Large intestine (tissue), 3 donors: ENCODE data around the gene DLGAP1. TPM values are rescaled to one million over a fixed set of nuclear protein-coding genes. Genes with fewer than 3 reads are reported as not detected.

Source experiments
- DNase-seq, 2 donors: peaks; one replicate each; pipeline versions ENCODE4 v3.0.0 to v3.0.0-alpha.2; 2013
- H3K27ac ChIP-seq: one replicate; pipeline ENCODE4 v1.5.1; 2013; ENCODE audit warnings: low read length
- H3K27me3 ChIP-seq: 2 replicates; pipeline ENCODE4 v1.6.1; 2013; ENCODE audit warnings: low read length; ENCODE audit not compliant: control insufficient read depth, insufficient read depth
- H3K36me3 ChIP-seq: 2 replicates; pipeline ENCODE4 v1.6.1; 2013; ENCODE audit warnings: low read length; ENCODE audit not compliant: control insufficient read depth, insufficient read depth
- H3K4me1 ChIP-seq: one replicate; pipeline ENCODE4 v1.6.1; 2013; ENCODE audit warnings: low read length; ENCODE audit not compliant: control insufficient read depth, insufficient read depth
- H3K4me3 ChIP-seq: one replicate; pipeline ENCODE4 v1.5.1; 2013; ENCODE audit warnings: low read length
- H3K9me3 ChIP-seq: one replicate; pipeline ENCODE4 v1.6.1; 2013; ENCODE audit warnings: mild to moderate bottlenecking, low read depth, low read length, moderate library complexity; ENCODE audit not compliant: control insufficient read depth
- WGBS: methylation state at CpG from one replicate; pipeline ENCODE4 v1.1.5; 2013; ENCODE audit warnings: low lambda C conversion rate; ENCODE audit not compliant: insufficient coverage; 5-methylcytosine and 5-hydroxymethylcytosine counted together
- polyA plus RNA-seq: library from polyadenylated mRNA; unstranded; fragments of 120-200 nt; gene quantifications from one replicate; pipeline ENCODE4 v1.2.1, GENCODE V29; 2013

DLGAP1 gene
- polyA plus RNA-seq, 1 donor = 0.69 TPM

DNA sequence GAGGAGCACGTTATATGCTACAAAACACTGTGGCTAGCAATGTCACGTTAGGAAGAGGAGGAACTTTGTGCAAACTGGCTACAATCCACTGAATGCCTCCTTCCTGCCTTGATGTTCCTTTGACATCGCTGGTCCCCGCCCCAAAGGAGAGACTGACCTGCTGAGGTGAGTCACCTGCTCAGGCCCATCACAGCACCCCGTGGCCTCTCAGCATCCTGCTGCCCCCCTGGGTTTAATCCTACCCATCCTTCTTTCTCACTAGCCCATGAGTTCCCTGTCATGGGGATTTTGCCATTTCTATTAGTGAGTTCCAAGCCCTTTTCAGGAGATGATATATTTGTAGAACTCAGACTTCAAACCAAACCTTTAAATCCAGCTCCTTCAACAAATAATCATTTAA, 16.2 kb downstream of the DLGAP1 start:
- Histone ChIP-seq H3K9me3 (no peaks in the 10 kb centered on the region), H3K27me3 (no peaks in the 10 kb centered on the region), H3K27ac (no peak overlapping the region), H3K4me3 (no peak overlapping the region), H3K36me3 (no peaks in the 10 kb centered on the region), H3K4me1 (no peaks in the 10 kb centered on the region)
- no peak for DNase-seq
- no CpG with 5 or more reads among the region's 5 CpGs for WGBS

DNA sequence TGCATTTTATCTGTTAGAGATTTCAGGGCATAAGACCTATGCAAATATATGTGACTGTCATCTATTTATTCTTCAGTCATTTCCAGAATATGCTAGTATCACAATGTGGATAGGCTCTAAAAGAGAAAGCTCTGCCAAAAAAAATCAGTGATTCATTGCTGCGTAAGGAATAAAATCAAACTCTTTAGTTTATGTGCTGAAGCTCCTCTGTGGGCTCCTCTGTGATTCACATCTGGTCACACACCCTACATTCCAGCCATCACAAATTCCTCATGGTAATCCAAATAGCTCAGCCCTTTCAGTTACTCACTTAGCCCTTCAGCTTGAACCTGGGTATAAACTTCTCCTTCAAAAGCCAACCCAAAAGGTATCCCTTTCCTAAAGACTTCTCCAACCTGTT, 21.4 kb downstream of the DLGAP1 start:
- Histone ChIP-seq H3K9me3 (no peaks in the 10 kb centered on the region), H3K27ac (no peak overlapping the region), H3K36me3 (no peaks in the 10 kb centered on the region), H3K4me3 (no peak overlapping the region), H3K27me3 (no peaks in the 10 kb centered on the region), H3K4me1 (no peaks in the 10 kb centered on the region)
- WGBS = no CpG with 5 or more reads among the region's 1 CpG
- no peak for DNase-seq

DNA sequence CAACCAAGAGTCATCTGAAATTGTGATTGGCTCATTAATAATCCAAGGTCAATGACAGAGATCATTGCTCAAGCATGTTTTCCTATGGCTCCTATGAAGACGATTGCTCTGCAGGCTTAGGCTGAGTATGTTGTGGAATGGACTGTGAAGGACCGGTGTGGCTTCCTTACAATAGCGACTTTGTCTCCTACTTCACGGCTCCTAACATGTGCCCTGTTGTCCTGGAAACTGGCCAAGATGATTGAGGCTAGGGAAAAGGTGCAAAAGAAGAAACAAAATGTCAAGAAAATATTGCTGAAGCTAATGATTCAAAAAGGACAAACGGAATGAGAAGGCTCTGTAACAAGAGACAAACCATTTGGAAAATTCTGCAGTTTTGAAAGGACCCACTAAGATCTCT, 24.3 kb downstream of the DLGAP1 start:
- H3K27ac ChIP-seq = no peak overlapping the region
- 78% methylated on average over 1 of the region's 5 CpGs for WGBS
- no peak for DNase-seq
- H3K36me3 ChIP-seq = no peaks in the 10 kb centered on the region
- H3K9me3 ChIP-seq = no peaks in the 10 kb centered on the region
- H3K4me3 ChIP-seq = no peak overlapping the region
- no peaks in the 10 kb centered on the region for H3K4me1 ChIP-seq
- no peaks in the 10 kb centered on the region for H3K27me3 ChIP-seq

GRCh38 chr18:4417714-4418113, 37.4 kb downstream of the DLGAP1 start:
- Histone ChIP-seq H3K4me3 (no peak overlapping the region), H3K27me3 (no peaks in the 10 kb centered on the region), H3K4me1 (no peaks in the 10 kb centered on the region), H3K9me3 (no peaks in the 10 kb centered on the region), H3K36me3 (no peaks in the 10 kb centered on the region), H3K27ac (no peak overlapping the region)
- DNase-seq = no peak
- WGBS = 78% methylated on average over 2 of the region's 4 CpGs

GRCh38 chr18:4416976-4417375, 38.1 kb downstream of the DLGAP1 start:
- Histone ChIP-seq H3K27ac (no peak overlapping the region), H3K27me3 (no peaks in the 10 kb centered on the region), H3K9me3 (no peaks in the 10 kb centered on the region), H3K4me1 (no peaks in the 10 kb centered on the region), H3K4me3 (no peak overlapping the region), H3K36me3 (no peaks in the 10 kb centered on the region)
- DNase-seq = no peak
- WGBS = no CpG with 5 or more reads among the region's 1 CpG

DNA sequence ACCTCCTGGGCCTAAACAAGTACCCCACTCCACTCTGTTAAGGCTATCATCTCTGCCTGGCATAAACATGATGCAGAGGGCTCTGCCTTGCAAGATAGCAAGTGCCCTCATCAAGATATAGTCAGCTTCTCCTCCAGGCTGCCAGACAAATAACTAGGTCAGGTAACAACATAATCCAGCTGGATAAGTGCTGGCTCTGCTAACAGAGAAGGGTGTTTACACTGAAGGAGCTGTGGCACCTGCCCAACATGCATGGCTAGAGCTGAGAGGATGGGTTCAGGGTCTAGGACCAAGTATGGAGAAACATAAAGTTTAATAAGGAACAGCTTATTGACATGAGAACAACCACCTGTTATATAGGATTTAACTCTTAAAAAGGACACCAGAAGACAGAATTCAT, 42.8 kb downstream of the DLGAP1 start:
- Histone ChIP-seq H3K36me3 (no peaks in the 10 kb centered on the region), H3K9me3 (no peaks in the 10 kb centered on the region), H3K4me1 (no peaks in the 10 kb centered on the region), H3K4me3 (no peak overlapping the region), H3K27me3 (no peaks in the 10 kb centered on the region), H3K27ac (no peak overlapping the region)
- no peak for DNase-seq

DNA sequence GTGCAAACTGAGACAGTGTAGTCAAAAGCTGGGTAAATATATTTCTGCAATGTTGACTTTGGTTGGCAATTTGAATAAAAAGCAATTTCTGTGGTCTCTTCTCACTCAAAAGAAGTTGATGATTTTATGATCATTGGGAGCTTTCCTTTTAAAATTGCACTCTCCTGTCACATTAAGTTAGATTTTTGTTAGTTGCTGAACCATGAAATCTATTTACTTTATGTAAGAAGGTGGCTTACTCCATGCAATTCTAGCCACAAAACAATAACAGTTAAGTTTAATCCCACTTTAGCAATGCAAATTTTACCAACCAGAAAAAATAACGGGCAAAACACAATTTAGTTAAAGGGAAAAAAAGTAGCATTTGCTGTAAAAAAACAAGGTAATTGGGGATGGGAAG, 48.3 kb downstream of the DLGAP1 start:
- Histone ChIP-seq H3K4me3 (no peak overlapping the region), H3K36me3 (no peaks in the 10 kb centered on the region), H3K4me1 (no peaks in the 10 kb centered on the region), H3K27ac (no peak overlapping the region), H3K9me3 (no peaks in the 10 kb centered on the region), H3K27me3 (no peaks in the 10 kb centered on the region)
- no peak for DNase-seq
- 88% methylated on average over 1 of the region's 1 CpG for WGBS

GRCh38 chr18:4405965-4406364, 49.1 kb downstream of the DLGAP1 start:
- Histone ChIP-seq H3K4me1 (no peaks in the 10 kb centered on the region), H3K27me3 (no peaks in the 10 kb centered on the region), H3K27ac (no peak overlapping the region), H3K9me3 (no peaks in the 10 kb centered on the region), H3K4me3 (no peak overlapping the region), H3K36me3 (no peaks in the 10 kb centered on the region)
- no CpG with 5 or more reads among the region's 5 CpGs for whole genome bisulfite sequencing
- DNase-seq = no peak

DNA sequence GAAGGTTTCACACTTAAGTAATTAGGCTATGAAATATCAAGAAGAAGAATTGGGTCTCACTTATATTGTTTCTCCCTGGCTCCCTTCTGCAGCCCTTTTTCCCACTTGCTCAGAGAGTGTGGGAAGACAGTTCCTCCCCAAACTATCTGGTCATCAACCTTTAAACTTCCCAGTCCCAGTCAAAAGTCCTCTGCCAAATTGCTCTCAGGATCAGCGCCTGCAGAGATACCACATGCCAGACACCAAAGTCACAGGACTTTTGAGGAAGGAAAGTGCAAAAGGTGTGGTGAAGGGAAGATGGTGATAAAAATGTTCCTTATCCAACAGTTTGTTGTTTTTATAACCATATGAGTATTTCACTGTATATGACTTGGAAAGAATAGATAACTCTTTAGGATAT, 51.3 kb downstream of the DLGAP1 start:
- Histone ChIP-seq H3K27me3 (no peaks in the 10 kb centered on the region), H3K9me3 (no peaks in the 10 kb centered on the region), H3K4me1 (no peaks in the 10 kb centered on the region), H3K4me3 (no peak overlapping the region), H3K27ac (no peak overlapping the region), H3K36me3 (no peaks in the 10 kb centered on the region)
- DNase-seq = no peak
- no CpG with 5 or more reads among the region's 1 CpG for WGBS

DNA sequence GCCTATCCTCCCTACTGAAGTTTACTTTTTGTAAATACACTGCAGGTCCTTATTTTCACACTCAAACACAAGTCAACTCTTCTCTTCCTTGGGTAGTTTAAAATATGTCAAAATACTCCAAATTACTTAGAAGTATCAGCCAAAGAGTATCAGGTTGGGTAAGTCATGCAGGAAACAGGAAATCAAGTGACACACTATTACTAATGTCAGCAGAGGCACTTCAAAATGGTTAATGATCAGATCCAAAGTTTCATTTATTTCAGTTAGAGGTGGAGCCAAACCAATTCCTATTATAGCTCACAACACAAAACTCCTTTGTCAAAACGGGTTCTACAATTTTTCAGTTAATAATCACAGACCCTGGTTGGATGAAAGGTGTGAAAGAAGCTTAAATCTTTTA, 54.2 kb downstream of the DLGAP1 start:
- Histone ChIP-seq H3K4me3 (no peak overlapping the region), H3K9me3 (no peaks in the 10 kb centered on the region), H3K36me3 (no peaks in the 10 kb centered on the region), H3K27me3 (no peaks in the 10 kb centered on the region), H3K27ac (no peak overlapping the region), H3K4me1 (no peaks in the 10 kb centered on the region)
- no peak for DNase-seq
- no CpG with 5 or more reads among the region's 1 CpG for WGBS

DNA sequence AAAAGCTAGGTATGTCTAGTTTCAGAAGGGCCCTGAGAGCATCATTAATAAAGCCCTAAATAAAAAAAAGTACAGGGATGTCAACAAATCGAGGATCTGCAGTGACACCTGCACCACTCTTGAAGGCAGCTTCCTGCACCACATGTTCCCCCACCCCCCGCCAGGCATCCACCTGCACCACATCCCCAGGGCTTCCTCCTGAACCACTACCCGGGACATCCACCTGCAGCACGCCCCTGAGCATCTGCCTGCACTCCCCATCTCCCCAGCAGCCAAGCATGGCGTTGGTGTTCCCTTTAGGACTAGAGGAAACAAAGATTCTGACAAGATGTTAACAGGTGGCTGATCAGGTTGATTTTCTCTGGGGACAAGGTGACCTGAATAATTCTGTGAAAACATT, 55.2 kb downstream of the DLGAP1 start:
- no CpG with 5 or more reads among the region's 5 CpGs for WGBS

More for the DNA sequence above, 55.2 kb downstream of the DLGAP1 start:
- no peaks in the 10 kb centered on the region for H3K36me3 ChIP-seq
- no peak for DNase-seq
- H3K27me3 ChIP-seq = no peaks in the 10 kb centered on the region
- no peaks in the 10 kb centered on the region for H3K9me3 ChIP-seq
- no peaks in the 10 kb centered on the region for H3K4me1 ChIP-seq
- no peak overlapping the region for H3K27ac ChIP-seq
- H3K4me3 ChIP-seq = no peak overlapping the region
